Measurements from ENCODE around the gene SLC4A11. TPM values are rescaled to one million over a fixed set of nuclear protein-coding genes. Genes with fewer than 3 reads are reported as not detected.

The SLC4A11 gene
- total RNA-seq, 1 donor from 2014 or later: 27.2 TPM

- Mint-ChIP-seq H3K27me3 (ENCODE audit: unreplicated experiment) (peaks cover 2% of the 10 kb centered on the region), H3K4me3 (ENCODE audit: unreplicated experiment) (no peak overlapping the region), H3K9me3 (ENCODE audit: unreplicated experiment) (peaks cover 8% of the 10 kb centered on the region), H3K4me1 (ENCODE audit: low read depth, unreplicated experiment) (no peaks in the 10 kb centered on the region), H3K36me3 (ENCODE audit: unreplicated experiment) (no peaks in the 10 kb centered on the region), H3K27ac (ENCODE audit: unreplicated experiment) (no peak overlapping the region)
- TF ChIP-seq CTCF (IDR thresholded peaks at IDR 0.05; ENCODE audit: partially characterized antibody, unreplicated experiment): no peak
- no peak for DNase-seq
Observed at GRCh38 chr20:3229798-3230197, 9.2 kb downstream of the SLC4A11 start.

GRCh38 chr20:3229158-3229557 lies 9.8 kb downstream of the SLC4A11 start:
- Mint-ChIP-seq H3K9me3 (ENCODE audit: unreplicated experiment) (peaks cover 8% of the 10 kb centered on the region), H3K27ac (ENCODE audit: unreplicated experiment) (no peak overlapping the region), H3K4me1 (ENCODE audit: low read depth, unreplicated experiment) (no peaks in the 10 kb centered on the region), H3K36me3 (ENCODE audit: unreplicated experiment) (no peaks in the 10 kb centered on the region), H3K27me3 (ENCODE audit: unreplicated experiment) (peaks cover 2% of the 10 kb centered on the region), H3K4me3 (ENCODE audit: unreplicated experiment) (no peak overlapping the region)
- no peak for TF ChIP-seq CTCF (IDR thresholded peaks at IDR 0.05; ENCODE audit: partially characterized antibody, unreplicated experiment)
- no peak for DNase-seq

- no peak for TF ChIP-seq CTCF (IDR thresholded peaks at IDR 0.05; ENCODE audit: partially characterized antibody, unreplicated experiment)
Observed at GRCh38 chr20:3228750-3229032, 10.3 kb downstream of the SLC4A11 start.

GRCh38 chr20:3227936-3228749 lies 10.8 kb downstream of the SLC4A11 start:
- H3K9me3 Mint-ChIP-seq (ENCODE audit: unreplicated experiment): peaks cover 8% of the 10 kb centered on the region
- no peaks in the 10 kb centered on the region for H3K36me3 Mint-ChIP-seq (ENCODE audit: unreplicated experiment)
- H3K27me3 Mint-ChIP-seq (ENCODE audit: unreplicated experiment): peaks cover 2% of the 10 kb centered on the region
- H3K4me1 Mint-ChIP-seq (ENCODE audit: low read depth, unreplicated experiment): peaks cover 2% of the 10 kb centered on the region
- no peak overlapping the region for H3K4me3 Mint-ChIP-seq (ENCODE audit: unreplicated experiment)
- no peak overlapping the region for H3K27ac Mint-ChIP-seq (ENCODE audit: unreplicated experiment)
- TF ChIP-seq CTCF (IDR thresholded peaks at IDR 0.05; ENCODE audit: partially characterized antibody, unreplicated experiment): no peak
- DNase-seq: no peak

More at GRCh38 chr20:3228750-3229032, 10.3 kb downstream of the SLC4A11 start:
- DNase-seq: no peak
- no peaks in the 10 kb centered on the region for H3K36me3 Mint-ChIP-seq (ENCODE audit: unreplicated experiment)
- H3K4me1 Mint-ChIP-seq (ENCODE audit: low read depth, unreplicated experiment): no peaks in the 10 kb centered on the region
- H3K9me3 Mint-ChIP-seq (ENCODE audit: unreplicated experiment): peaks cover 8% of the 10 kb centered on the region
- H3K27ac Mint-ChIP-seq (ENCODE audit: unreplicated experiment): no peak overlapping the region
- no peak overlapping the region for H3K4me3 Mint-ChIP-seq (ENCODE audit: unreplicated experiment)
- peaks cover 2% of the 10 kb centered on the region for H3K27me3 Mint-ChIP-seq (ENCODE audit: unreplicated experiment)

- Mint-ChIP-seq H3K4me1 (ENCODE audit: low read depth, unreplicated experiment) (peaks cover 3% of the 10 kb centered on the region), H3K9me3 (ENCODE audit: unreplicated experiment) (peaks cover 8% of the 10 kb centered on the region), H3K27me3 (ENCODE audit: unreplicated experiment) (peaks cover 2% of the 10 kb centered on the region), H3K4me3 (ENCODE audit: unreplicated experiment) (no peak overlapping the region), H3K36me3 (ENCODE audit: unreplicated experiment) (no peaks in the 10 kb centered on the region), H3K27ac (ENCODE audit: unreplicated experiment) (no peak overlapping the region)
- DNase-seq: no peak
- no peak for TF ChIP-seq CTCF (IDR thresholded peaks at IDR 0.05; ENCODE audit: partially characterized antibody, unreplicated experiment)
Observed at GRCh38 chr20:3227506-3227905, 11.5 kb downstream of the SLC4A11 start.
